ENCODE measurements around the gene CMSS1.

DNA sequence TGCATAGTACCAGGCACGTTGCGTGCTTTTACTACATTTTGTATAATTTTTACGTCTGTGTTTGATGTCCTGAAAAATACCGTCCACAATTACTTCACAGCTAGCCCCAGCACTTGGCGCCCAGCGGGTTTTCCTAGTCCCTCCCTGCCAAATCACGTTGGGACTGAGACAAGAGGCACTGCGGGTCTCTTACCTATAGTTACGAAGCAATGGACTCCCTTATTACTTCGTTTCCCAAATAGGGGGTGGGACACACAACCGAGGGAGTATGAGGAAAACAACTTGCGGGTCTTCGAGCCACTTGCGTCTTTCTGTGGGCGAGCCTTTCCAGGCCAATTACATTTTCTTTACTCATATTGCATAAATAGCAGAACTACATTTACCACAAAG, 620 bp upstream of the CMSS1 start:
- TF ChIP-seq, protein P1, sequence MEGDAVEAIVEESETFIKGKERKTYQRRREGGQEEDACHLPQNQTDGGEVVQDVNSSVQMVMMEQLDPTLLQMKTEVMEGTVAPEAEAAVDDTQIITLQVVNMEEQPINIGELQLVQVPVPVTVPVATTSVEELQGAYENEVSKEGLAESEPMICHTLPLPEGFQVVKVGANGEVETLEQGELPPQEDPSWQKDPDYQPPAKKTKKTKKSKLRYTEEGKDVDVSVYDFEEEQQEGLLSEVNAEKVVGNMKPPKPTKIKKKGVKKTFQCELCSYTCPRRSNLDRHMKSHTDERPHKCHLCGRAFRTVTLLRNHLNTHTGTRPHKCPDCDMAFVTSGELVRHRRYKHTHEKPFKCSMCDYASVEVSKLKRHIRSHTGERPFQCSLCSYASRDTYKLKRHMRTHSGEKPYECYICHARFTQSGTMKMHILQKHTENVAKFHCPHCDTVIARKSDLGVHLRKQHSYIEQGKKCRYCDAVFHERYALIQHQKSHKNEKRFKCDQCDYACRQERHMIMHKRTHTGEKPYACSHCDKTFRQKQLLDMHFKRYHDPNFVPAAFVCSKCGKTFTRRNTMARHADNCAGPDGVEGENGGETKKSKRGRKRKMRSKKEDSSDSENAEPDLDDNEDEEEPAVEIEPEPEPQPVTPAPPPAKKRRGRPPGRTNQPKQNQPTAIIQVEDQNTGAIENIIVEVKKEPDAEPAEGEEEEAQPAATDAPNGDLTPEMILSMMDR (IDR thresholded peaks at IDR 0.05): no peak
- no peak for TF ChIP-seq POLR2A (IDR thresholded peaks at IDR 0.05)
